Activated CD4-positive, CD25-positive, alpha-beta regulatory T cell treated with anti-CD3 and anti-CD28 coated beads, Interleukin-2, amount 50 U/mL, for 72 hours (primary cell): ENCODE measurements around the gene PLEKHA1.

Source experiments
- DNase-seq: peaks from one replicate; pipeline ENCODE4 v3.0.0; 2021

The PLEKHA1 gene

DNA sequence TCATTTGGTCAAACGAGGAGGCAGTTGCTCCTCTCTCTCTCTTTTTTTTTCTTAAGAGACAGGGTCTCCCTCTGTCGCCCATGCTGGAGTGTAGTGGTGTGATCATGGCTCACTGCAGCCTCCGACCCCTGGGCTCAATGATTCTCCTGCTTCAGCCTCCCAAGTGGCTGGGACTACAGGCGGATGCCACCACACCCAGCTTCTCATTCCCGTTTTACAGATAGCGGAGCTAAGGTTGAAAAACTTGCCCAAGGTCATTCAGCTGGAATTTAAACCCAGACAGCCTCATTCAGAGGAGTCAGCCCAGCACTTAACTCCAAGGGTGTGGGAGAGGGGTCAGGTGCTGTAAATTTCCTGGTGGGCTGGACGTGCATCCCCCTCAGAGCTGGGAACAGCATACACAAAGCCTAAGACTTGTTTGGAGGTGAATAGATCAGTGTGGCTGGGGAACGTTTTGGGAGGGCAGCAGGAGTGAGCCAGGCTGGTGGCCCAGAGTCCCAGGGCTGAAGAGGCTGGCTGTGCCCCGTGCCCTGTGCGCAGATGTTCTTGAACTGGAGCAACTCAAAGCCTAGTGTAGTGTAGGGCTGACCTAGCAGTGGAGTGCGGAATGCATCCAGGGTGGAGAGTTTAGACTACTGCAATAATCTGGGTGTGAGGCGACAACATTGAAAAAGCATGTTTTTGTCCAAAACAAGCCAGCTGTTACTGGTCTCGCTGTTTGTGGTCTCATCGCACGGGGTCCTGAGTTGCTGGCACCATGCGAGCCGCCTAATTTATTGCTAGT lies 89.2 kb downstream of the PLEKHA1 start:
- no peak for DNase-seq

DNA sequence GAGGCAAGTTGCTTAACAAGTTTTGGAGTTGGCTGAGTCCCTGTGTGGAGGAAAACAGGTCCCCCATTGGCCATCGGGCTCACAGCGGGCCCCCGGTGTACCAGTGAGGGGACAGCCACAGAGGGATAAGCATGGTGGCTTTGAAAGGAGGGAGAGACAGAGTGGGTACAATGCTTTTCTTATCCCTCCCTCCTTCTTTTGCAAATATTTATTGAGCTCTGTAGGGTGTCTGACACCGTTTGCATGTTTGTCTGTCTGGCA lies 89.7 kb downstream of the PLEKHA1 start:
- no peak for DNase-seq

DNA sequence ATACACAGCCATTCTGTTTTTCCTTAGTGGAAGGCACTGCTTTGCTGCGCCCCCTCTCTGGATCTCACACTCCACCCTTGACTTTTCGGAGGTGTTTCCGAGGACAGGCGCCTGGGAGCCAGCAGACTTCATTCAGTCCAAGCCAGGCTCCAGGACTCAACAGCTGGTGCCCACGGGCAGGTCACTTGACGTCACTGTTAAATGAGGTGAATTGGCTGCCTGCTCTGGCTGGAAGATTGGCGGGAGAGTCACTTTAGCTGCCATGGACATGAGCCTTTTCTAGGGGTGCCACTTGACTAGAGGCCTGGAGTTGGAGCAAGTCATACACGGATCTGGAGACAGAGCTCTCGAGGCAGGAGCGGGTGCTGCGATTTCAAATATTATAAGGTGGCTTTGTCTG lies 90.1 kb downstream of the PLEKHA1 start:
- no peak for DNase-seq

DNA sequence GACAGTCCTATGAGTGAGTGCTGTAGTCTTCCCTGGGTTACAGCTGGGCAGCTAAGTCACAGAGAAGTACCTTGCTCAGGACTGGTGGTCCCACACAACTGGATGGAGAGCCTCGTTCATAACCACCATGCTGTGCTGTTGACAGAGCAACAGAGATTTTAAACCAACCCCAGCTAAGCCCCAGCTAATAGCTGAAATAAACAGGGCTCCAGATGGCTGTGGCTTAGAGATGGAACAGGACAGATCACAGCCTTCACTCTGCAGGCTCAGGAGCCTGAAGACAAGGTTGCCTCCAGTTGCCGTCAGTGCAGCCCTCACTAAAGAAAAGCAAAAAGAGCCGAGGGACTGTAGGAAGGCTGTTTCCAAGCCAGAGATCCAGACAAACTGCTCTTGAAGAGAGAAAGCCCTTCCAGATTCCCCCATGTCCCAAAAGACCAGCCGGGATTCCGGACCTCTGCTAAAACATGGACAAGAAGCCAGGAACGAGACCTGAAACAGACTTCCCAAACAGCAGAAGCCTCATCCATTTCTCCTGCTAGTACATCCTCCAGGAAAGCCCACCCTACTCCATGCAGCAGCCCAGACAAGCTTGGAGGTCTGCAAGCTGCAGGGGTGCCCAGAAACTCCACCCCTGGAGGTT lies 91.0 kb downstream of the PLEKHA1 start:
- no peak for DNase-seq

DNA sequence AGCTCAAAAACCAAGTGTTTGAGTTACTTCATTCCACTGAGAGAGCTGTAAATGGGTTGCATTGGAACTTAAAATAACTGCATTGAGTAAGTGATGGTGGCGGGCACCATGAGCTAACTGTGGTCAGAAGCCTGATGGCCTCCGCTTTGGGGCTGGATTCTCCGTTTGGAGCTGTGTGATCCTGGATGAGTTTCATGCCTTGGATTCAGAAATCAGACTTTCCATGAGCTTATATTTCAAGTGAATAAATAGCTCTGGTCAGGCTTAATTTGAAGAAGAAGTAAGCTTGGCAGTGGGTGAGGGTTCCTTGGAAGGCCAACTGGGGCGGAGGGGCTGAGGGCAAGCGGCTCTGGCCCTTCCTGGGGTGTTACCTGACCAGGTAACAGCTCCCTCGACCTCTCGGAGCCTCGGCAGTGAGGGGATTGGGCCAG lies 92.5 kb downstream of the PLEKHA1 start:
- DNase-seq: no peak

DNA sequence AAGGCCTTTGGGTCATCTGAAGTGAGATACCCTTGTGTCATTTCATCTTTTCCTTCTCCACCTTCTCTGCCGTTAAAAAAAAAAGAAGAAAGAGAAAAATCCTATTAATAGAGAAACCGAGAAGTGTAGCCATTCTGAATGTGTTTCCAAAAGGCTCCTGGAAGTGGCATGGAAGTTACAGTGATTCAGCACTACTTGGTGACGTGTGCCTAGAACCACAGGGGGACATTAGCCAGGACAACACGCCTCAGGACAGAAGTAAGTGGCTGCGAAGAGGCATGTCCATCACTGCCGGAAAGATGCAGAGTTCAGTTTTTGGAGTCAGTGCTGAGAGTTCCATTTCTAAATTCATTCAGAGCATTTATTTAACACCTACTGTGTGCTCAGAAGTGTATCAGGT lies 93.2 kb downstream of the PLEKHA1 start:
- no peak for DNase-seq

DNA sequence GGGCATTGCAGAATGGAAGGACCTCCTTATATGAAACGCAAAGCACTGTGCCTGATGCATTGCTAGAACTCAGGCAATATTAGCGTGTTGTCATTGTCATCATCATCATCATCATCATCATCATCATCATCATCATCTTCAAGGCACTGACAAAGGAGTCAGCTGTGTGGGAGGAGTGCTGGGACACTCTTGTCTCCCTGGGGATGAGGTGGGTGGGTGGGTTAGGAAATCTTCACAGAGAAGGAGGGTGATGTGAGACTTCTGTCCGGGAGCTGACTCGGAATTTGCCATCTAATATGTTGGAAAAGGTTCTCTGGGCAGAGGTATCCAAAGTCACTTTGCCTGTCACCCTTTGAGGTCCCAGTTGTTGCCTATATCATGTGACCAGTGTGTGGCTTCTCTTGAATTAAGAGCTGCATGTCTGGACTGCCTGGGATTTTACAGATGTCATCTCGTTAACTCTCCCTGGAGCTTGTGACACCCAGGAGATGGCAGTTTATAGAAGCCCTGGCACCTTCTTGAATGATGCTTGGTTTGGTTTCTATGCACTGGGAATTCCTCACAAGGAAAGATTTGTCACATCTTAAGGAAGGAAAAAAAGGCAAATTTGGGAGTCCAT lies 93.9 kb downstream of the PLEKHA1 start:
- DNase-seq: no peak

DNA sequence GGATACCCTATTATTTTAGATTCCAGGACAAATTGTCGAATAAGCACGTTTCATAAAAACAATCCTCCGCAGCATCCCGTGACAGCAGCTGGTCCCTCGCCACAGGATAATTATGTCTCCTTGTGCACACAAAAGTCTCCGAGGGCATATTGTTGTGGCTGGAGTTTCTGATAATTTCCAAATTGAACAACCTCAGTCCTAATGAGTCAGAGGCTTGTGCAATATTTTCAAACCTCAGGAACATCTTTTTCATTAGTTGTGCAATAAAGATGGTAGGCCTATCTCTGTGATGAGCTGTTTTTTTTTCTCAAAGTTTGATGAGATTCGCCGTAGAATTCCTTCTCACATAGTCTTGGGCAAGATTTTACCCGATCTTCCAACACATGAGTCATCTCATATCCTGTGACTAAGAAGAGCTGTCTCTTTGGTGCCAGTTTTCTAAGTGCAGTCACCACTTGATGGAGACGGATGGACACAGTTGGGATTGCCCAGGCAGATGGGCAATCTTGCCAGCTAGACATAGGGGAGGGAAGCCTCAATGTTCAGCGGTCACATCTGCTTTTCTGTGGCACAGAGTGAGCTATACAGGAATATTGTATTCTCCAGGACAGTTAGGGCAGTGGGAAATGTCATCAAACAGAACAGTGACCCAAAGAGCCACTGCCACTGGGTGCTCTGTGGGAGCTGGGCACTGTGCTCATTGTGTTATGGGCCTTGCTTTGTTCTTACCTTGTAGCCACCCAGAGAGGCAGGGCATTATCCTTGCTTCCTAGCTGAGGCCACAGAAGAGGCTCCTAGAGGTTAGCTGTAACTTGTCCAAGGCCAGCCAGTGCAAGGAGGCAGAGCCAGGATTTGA lies 94.6 kb downstream of the PLEKHA1 start:
- DNase-seq: no peak

DNA sequence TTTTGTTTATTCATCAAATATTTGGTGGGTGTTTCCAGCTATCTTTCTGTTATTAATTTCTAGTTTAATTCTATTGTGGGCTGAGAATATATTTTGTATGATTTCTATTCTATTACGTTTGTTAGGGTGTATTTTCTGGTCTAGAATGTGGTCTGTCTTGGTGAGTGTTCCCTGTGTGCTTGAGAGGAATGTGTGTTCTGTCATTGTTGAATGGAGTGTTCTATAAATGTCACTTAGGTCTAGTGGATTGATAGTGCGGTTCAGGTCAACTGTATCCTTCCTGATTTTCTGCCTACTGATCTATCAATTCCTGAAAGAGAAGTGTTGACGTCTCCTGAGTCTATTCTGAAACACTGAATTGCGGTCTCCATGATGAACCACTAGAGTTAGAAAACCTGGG lies 95.3 kb downstream of the PLEKHA1 start:
- DNase-seq: no peak

DNA sequence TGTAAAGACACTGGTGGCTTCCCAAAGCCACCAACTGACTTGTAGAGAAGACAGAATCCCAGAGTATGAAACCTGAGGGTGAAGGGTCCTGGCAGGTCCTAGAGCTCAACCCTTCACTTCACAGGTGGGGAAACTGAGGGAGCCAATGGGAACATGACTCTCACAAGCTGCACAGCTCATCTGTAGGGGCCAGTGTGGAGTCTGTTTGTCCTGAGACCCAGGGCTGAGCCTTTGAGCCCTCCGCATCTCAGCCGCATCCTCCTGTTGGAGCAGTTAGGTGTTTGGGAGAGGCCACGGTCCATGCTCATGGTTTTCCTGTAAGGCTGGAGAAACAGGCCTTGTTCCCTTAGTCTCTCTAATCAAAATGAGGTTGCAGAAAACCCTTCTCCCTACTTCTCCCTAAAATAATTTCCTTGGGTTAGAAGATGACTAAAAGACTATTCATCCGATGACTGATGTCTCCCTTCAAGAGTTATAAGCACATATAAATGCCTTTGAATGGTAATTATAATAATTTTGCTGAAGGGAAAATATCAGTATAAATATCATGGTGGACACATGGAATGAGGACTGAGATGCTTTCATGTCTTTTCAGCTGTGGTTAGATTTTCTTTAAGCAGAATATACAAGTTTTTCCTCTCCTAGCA lies 97.1 kb downstream of the PLEKHA1 start:
- no peak for DNase-seq

DNA sequence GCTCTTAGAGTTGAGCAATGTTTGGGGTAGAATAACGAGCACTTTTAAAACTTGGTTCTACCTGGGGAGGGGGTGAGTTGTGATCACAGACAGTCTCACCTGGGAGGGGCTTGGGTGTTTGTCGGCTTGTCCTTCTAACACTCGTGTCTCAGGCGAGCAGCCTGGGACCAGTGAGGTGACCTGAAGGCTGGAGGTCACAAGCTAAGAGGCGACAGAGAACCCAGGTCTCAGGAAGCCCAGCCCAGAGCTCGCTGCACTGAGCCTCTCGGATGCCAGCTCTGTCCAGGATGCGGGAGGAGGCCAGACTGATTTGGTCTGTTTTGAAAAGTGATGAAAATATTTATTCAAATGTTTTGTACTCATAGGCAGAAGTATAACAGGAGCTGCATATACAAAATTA lies 98.6 kb downstream of the PLEKHA1 start:
- no peak for DNase-seq

DNA sequence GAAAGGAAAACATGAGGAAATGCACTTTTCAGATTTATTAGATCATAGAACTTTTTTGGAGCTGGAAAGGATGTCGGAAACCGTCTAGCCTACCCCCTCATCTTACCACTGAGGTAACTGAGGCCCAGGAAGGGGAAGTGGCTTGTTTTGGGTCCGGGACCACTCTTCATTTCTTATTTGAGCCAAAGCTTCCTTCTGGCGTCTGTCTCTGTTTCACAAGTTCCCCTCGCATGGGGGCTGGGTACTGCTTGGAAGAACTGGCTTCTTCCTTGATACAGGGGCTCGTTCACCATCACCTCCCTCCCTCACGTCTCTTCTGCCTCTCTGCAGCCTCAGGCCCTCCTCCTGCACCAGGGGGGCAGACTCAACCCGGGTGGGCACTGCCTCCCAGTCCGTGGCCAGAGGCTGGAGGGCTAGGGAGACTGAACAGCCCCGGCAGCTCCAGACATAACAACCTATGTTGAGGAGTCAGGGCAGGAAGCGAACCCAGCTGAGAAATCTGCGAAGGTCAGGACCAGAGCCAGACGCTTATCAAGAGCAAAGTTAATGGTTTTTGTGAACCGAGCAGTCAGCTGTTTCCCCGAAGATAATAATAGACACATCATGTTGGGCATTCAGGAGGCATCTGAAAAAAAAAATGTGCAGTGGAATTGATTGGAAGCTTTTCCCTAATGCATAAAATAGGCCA lies 99.8 kb downstream of the PLEKHA1 start:
- DNase-seq: no peak

DNA sequence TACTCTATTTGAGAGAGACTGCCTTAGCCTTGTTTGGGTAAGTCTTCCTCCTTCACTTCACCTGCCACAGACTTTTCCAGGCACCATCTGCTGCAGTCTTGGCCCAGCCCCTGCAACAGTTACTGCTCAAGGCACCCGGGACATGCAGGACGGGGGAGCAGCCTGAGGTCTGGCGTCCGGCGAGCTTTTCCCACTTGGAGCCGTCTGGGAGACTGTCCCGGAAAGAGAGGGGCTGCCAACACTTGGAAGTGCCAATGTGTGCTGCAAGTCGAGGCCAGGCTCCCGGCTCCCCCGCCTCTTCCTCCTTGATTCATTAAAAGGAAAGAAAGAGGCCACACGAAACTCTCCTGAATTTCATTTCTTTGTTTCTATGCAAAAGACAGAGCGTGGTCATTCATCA lies 100.6 kb downstream of the PLEKHA1 start:
- DNase-seq: no peak

DNA sequence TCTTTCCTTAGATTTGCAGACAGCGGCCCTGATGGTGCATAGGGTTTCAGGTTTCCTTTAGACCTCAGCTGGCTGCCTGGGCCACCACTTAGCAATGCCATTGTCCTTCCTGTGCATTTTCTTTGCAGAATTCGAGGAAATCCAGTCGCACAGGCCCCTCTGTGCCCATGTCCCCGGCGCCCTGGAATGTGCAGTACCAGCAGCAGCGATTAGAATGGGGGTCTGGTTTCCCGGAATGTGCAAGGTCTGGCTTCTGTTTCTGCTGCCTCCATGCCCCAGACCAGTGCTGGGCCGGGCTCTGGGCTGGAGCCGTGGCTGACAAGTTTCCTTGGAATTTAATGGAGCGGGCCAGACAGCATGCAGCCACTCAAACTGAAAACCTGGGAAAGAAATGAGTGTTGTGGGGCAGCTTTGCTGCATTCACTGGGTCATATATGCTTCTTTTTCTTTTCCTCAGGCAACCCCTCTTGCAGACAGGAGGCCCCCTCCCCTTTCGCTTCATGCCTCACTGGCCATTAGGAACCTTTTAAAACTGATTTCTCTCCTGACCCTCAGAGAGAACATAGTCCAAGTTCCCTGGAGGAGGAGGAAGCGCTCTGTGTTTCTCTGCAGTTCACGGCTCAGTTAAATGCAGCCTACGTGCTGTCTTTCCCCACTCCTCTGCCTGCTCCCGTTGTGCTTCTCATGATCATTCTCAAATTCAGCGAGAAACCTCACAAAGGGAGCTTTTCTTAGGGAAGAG lies 101.3 kb downstream of the PLEKHA1 start:
- no peak for DNase-seq

DNA sequence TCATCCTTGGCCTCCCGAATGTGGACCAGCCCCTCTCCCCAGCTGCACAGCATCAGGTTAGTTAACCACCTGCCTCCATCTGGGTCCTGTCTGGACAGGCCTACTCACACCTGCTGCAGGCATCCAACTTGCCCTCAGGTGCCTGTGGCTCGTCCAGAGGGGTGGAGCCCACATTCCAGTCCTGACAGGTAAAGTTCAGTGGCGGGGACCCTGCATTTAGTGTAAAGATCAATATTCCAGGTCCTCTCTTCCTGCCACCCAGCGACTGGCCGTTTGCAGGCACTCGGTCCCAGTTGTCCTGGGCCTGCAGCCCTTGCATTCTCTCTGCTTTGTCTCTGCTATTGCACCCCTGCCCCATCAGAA lies 101.8 kb downstream of the PLEKHA1 start:
- DNase-seq: no peak

DNA sequence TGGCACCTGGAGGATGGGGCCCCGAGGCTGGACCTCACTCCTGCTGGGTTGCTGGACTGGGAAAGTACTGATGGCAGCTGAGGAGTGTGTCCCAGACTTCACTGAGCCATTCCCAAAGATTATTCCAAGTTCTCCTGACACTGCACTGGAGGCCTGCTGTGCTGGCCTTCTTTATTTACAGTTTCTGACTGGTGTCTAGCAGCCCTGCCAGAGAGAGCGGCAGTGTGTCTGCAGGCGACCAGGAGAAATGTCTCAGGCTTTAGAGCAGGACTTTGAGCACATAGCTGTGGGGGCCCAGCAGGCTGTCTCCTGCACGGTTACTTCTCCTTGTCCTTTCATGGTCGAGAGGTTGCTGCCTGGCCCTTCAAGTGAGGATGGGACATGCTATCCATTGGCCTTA lies 102.9 kb downstream of the PLEKHA1 start:
- no peak for DNase-seq

DNA sequence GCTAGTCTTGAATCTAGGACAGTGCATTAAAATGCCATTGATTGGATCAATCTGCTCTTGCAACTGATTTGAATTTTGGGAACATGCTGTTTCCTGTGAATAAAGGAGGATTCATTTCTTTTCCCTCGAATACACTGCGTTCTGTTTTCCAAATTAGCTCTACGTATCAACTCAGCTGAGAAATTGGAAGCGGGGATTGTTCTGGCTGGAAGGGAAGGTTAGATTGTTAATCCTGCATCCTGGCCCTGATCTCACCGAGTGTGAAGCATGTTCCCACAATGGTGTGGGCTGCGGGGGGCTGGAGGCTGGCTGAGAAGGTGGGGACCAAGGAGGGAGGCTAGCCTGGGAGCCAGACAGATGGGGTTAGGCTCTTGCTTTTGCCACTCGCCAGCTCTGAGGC lies 104.5 kb downstream of the PLEKHA1 start:
- no peak for DNase-seq

DNA sequence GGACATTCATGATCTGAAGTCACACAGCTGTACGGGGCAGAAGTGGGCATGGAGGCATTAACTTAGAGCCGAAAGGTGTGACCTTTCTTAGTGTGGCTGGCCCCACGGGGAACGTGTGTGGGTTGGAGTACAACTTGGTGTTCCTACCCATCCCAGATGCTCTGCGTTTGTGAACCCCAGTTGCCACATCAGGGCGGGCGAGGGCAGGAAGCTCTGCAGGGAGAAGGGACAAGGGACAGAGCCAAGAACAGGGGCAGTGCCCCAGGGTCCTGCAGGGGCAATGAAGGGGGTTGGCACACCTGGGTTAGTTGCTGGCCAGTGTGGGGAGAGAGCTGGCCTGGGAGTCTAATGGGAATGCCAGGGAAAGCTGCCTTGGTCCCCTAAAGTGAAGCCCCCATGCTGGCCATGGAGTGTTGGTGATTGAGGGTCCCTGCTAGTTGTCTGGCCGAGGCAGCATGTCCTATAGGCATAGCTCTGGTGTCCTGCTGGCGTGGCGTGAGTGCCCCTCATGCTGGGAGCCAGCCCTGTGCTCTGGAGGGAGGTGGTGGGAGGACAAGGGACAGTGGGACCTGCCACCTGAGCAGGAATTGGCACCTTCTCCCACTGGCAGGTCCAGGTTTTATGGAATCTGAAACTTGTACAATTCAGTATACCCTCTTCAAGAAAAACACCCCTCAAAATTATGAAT lies 105.8 kb downstream of the PLEKHA1 start:
- DNase-seq: no peak

DNA sequence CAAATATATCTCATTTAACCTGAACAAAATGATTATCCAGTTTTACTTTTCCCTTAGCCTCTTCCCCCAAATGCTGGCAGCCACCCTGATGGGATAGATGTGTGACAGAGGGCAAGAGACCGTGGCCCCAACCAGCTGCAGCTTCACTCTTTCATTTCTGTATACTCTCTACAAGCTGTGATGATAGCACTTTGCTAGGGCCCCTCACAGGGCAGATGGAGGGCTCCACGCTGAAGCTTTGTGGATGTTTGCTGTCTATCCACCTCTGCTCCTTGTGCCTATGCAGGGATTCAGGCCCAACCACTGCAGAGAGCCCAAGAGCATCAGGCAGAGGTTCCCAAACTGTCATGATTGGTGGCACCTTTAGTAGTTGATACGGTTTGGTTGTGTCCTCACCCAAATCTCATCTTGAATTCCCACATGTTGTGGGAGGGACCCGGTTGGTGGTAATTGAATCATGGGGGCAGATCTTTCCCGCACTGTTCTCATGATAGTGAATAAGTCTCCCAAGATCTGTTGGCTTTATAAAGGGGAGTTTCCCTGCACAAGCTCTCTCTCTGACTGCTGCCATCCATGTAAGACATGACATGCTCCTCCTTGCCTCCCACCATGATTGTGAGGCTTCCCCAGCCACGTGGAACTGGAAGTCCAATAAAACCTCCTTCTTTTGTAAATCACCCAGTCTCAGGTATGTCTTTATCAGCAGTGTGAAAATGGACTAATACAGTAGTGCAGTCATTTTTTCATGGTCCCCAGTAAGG lies 107.0 kb downstream of the PLEKHA1 start:
- no peak for DNase-seq
